HG03457 (cell line): ENCODE results near the gene CDH13.

Source experiments
- ATAC-seq: cut with Tn5 transposase; IDR thresholded peaks from one replicate; pipeline ENCODE4 v1.9.1; 2021; ENCODE audit warnings: moderate number of reproducible peaks; ENCODE audit not compliant: unreplicated experiment

Gene CDH13

GRCh38 chr16:83624429-83625120, 997.8 kb downstream of the CDH13 start:
- no peak for ATAC-seq

- no peak for ATAC-seq
Measured at GRCh38 chr16:83626204-83626603, 999.4 kb downstream of the CDH13 start.

- no peak for ATAC-seq
Measured at GRCh38 chr16:83626676-83627075, 999.9 kb downstream of the CDH13 start.

GRCh38 chr16:83627996-83628395, 1001.2 kb downstream of the CDH13 start:
- no peak for ATAC-seq

- ATAC-seq, result no peak
Measured at GRCh38 chr16:83629426-83629825, 1002.7 kb downstream of the CDH13 start.

- no peak for ATAC-seq
Measured at GRCh38 chr16:83629836-83630235, 1003.1 kb downstream of the CDH13 start.

GRCh38 chr16:83630979-83631378, 1004.2 kb downstream of the CDH13 start:
- ATAC-seq, result no peak

GRCh38 chr16:83633286-83633685, 1006.5 kb downstream of the CDH13 start:
- no peak for ATAC-seq

- ATAC-seq, result no peak
Measured at GRCh38 chr16:83648347-83648746, 1021.6 kb downstream of the CDH13 start.

GRCh38 chr16:83651871-83652270, 1025.1 kb downstream of the CDH13 start:
- no peak for ATAC-seq

- ATAC-seq, result no peak
Measured at GRCh38 chr16:83652943-83653342, 1026.2 kb downstream of the CDH13 start.

- no peak for ATAC-seq
Measured at GRCh38 chr16:83653785-83654184, 1027.0 kb downstream of the CDH13 start.

GRCh38 chr16:83660282-83660681, 1033.5 kb downstream of the CDH13 start:
- no peak for ATAC-seq

- ATAC-seq, result no peak
Measured at GRCh38 chr16:83661656-83662055, 1034.9 kb downstream of the CDH13 start.

- no peak for ATAC-seq
Measured at GRCh38 chr16:83666449-83666848, 1039.7 kb downstream of the CDH13 start.

GRCh38 chr16:83669456-83669855, 1042.7 kb downstream of the CDH13 start:
- no peak for ATAC-seq

- ATAC-seq, result no peak
Measured at GRCh38 chr16:83674931-83675535, 1048.3 kb downstream of the CDH13 start.

GRCh38 chr16:83676086-83676485, 1049.3 kb downstream of the CDH13 start:
- ATAC-seq, result no peak

- ATAC-seq, result no peak
Measured at GRCh38 chr16:83680980-83681379, 1054.2 kb downstream of the CDH13 start.

- ATAC-seq, result no peak
Measured at GRCh38 chr16:83681381-83681956, 1054.7 kb downstream of the CDH13 start.

- ATAC-seq, result no peak
Measured at GRCh38 chr16:83682116-83682867, 1055.5 kb downstream of the CDH13 start.

- no peak for ATAC-seq
Measured at GRCh38 chr16:83682868-83683235, 1056.1 kb downstream of the CDH13 start.
